ACHN (cell line): ENCODE data around the gene FYN.

ENCODE experiments used
- DNase-seq: peaks from one replicate; pipeline ENCODE4 v3.0.0-alpha.2; 2015
- in situ Hi-C: cut with HindIII; loops from 2 replicates; pipeline ENCODE4 v1.10.0; 2017; ENCODE audit warnings: low sequenced_read_pairs, low pct_ligation_motif_present, low pct_unique_long_range_greater_than_20kb

The FYN gene

GRCh38 chr6:111782192-111782809, 91.0 kb downstream of the FYN start:
- in situ Hi-C loops = no loop called here
- no peak for DNase-seq

- DNase-seq = no peak
- in situ Hi-C loops = no loop called here
Measured at GRCh38 chr6:111781041-111781708, 92.1 kb downstream of the FYN start.

GRCh38 chr6:111780393-111780792, 92.9 kb downstream of the FYN start:
- in situ Hi-C loops = no loop called here
- no peak for DNase-seq

DNA sequence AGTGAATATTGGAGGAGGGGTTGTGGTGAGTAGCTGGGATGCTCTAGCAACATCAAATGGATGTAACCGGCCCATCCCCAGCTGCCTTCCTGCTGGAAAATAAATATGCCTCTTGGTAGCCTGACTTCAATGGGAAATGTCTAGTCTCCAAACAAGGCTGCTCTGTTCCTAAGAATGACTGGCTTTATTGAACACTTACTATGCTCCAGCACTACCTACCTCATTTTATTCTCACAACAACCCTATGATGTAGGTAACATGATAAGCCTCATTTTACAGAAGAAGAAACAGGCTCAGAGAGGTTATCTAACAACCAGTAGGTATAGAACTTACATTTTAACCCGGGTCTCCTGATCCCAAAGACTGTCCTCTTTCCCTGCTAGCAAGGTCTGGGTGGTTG, 93.6 kb downstream of the FYN start:
- DNase-seq = no peak
- in situ Hi-C loops = no loop called here

GRCh38 chr6:111779031-111779430, 94.2 kb downstream of the FYN start:
- no peak for DNase-seq
- in situ Hi-C loops = no loop called here

DNA sequence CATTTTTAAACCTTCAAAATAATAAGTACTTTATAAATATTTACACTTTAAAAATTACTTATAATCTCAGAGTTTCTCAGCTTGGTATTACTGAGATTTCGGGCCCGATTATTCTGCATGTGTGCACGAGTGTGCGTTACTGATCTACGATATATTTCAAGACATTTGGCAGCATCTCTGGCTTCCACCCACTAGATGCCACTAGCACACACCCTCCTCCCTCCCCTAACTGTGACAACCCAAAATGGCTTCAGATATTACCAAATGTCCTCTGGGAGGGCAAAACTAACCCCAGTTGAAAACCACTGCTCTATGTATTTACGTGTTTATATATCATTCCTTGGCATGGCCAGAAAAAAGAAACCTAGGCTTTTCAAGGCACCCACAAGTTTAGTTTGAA, 95.9 kb downstream of the FYN start:
- no peak for DNase-seq
- in situ Hi-C loops = no loop called here

- in situ Hi-C loops = no loop called here
- DNase-seq = no peak
Measured at GRCh38 chr6:111776236-111777221, 96.7 kb downstream of the FYN start.

GRCh38 chr6:111775145-111775922, 97.9 kb downstream of the FYN start:
- DNase-seq = no peak
- in situ Hi-C loops = no loop called here

- in situ Hi-C loops = no loop called here
- DNase-seq = no peak
Measured at GRCh38 chr6:111774346-111774703, 98.9 kb downstream of the FYN start.

- DNase-seq = no peak
- in situ Hi-C loops = no loop called here
Measured at GRCh38 chr6:111773501-111774345, 99.5 kb downstream of the FYN start.

DNA sequence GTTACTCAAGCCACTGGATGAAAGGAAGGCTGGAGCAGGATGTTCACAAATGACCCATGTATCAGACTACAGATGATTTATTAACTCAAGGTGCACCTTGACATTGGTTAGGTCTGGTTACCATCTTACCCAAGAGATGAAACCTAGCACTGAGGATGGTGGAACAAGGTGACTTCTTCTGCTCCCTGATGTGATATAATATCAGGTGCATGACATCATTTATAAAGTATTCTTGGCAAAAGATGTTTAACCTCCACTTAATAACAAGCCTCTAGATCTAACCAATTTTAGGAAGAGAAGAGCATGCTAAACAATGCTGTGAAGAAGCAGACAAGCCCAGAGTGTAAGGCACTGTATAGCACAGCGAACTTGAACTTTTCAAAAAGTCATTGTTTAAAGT, 100.9 kb downstream of the FYN start:
- no peak for DNase-seq

DNA sequence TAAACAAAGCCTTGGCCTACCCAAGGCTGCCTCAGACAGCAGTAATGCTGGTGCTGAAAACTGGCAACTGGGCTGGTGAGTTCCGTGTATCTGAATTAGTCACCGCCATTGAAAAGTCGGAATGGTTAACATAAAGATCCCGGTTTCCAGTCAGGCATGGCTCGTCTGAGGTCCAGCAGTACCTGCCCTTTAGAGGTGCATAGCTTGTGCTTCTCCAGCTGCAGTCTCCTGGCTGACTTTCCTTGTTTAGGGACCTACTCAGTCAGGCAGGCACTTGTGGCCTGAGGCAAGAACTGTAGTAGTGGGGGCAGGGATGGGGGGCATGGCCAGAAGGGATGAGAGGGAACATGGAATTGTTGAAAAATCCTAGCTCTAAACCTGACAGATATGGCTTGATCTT, 101.6 kb downstream of the FYN start:
- DNase-seq = no peak
- in situ Hi-C loops = no loop called here

More for the DNA sequence above, 100.9 kb downstream of the FYN start:
- in situ Hi-C loops = no loop called here

DNA sequence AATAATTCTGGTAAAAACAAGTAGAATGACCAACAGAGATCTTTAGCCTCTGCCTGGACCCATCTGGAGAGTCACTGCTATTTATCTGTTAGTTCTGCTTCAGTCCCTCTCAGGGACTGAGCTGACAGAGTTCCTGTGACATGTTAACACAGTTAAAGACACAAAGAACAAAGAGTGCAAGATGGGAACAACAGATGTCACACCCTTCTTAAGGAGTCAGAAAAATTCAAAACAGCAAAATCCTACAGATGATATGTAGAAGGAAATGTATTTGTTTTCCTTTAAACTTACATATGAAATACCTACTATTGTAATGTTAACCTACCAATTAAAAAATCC, 102.2 kb downstream of the FYN start:
- in situ Hi-C loops = no loop called here
- no peak for DNase-seq

DNA sequence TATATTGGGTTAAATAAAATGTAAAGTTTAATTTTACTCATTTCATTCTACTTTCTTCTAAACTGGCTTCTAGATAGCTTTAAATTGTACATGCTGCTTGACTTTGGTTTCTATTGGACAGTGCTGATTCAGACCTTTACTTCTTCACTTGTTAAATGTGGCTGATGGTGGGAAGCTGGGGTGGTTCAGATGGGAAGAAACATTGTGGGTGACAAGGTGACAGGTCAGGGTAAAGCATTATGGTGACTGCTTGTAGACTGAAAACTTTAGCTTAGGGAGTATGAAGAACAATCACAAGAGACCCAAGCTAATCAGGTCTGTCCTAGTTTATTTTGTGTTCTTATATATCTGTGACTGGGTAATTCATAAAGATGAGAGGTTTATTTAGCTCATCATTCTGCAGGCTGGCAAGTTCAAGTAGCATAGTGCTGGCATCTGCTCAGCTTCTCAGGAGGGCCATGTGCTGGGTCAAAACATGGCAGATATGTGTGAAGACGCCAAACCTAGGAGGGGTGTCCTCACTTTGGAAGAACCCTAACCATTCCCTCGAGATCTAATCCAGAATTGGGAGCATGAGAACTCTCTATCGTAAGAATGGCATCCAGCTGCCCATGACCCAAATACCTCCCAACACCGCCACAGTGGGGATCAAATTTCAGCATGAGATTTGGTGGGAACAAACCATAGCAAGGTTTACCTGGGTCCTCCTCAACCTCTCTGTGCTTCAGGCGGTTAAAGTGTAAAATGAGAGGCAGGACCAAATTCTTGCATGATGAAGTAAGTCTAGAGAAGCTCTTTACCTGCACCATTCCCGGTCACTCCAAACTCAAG, 102.8 kb downstream of the FYN start:
- no peak for DNase-seq
- in situ Hi-C loops = no loop called here

DNA sequence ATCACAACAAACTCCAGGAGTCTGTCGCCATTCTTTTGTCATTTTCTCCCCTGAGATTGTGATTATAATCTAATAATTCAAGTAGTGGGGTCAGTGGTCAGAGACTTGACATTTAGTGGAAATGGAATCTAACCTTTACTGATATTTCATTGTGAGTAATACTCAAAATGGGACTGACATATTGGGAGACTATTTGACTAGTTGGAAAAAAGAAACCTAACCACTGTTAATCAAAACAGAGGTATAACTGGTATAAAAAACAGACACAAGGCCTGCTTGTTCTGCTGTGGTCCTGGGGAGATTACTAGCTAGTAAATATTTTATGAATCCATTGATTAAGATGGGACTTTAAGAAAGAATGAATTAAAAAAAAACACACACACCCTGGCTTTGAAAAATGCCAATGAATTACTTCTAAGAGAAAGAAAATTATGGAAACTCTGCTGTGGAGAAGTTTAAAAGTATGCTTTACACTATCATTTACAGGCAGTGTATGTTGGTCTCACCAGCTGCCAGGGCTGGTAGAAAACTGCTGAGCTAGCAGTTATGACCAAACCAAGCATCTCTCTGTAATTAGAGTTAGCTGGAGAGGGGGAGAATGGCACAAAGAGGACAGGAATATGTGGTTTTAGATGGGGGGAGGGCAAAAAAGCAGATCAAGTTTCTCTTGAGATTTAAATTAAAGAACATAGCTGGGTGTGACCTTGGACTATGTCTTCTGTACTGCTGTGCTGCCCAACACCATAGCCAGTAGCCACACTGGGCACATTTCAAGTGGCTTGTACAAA, 103.7 kb downstream of the FYN start:
- no peak for DNase-seq
- in situ Hi-C loops = no loop called here

- in situ Hi-C loops = no loop called here
- DNase-seq = no peak
Measured at GRCh38 chr6:111768431-111768770, 104.9 kb downstream of the FYN start.
